SK-N-SH (cell line): Measurements from ENCODE around the gene REG3G.

Experiments
- CTCF ChIP-seq: fragments of 200-600 bp; sonication (generic); IDR thresholded peaks from 2 replicates; pipeline ENCODE4 v1.6.1; 2017; ENCODE audit warnings: antibody characterized with exemption, mild to moderate bottlenecking, moderate library complexity
- POLR2AphosphoS5 ChIP-seq: IDR thresholded peaks from 2 replicates; pipeline ENCODE4 v1.6.1; 2012; ENCODE audit warnings: low read depth, low read length
- RAD21 ChIP-seq: IDR thresholded peaks from 2 replicates; pipeline ENCODE4 v1.6.1; 2012; ENCODE audit warnings: mild to moderate bottlenecking, low read length
- REST ChIP-seq: IDR thresholded peaks from 2 replicates; pipeline ENCODE4 v1.6.1; 2012; ENCODE audit warnings: mild to moderate bottlenecking, low read depth, low read length, moderate library complexity
- TCF12 ChIP-seq: IDR thresholded peaks from 2 replicates; pipeline ENCODE4 v1.4.0; 2012

GRCh38 chr2:78989051-78989450, 36.5 kb upstream of the REG3G start:
- TF ChIP-seq CTCF (no peak), RAD21 (no peak), TCF12 (no peak), POLR2AphosphoS5 (no peak), REST (no peak)
